ENCODE data around the gene TOR1A.
"Not testable (repeated sequence)": the region's sequence is repeated elsewhere in the genome, so short reads cannot be mapped to it uniquely, and the experiment has no call there.

Gene TOR1A

DNA sequence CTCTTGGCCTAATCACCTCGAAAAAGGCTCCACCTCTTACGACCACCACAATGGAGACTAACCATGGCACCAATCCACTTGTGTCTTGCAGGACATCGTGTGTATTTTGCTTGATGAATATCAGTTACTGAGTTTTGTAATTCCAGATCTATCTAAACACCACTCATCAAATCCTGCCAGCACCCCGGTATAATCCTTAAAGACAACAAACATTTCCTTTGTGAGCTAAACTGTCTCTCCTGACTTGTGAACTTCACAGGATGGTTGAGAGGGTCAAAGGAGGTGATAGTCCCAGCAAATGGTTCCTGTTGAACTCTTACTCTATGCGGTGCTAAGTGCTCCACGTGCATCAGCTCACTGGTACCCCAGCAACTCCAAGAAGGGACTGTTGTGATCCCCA is 25.0 kb downstream of the TOR1A start:
- no peak overlapping the region for H3K4me3 ChIP-seq (ENCODE audit: low read depth, low read length)
- TF ChIP-seq, protein P1, sequence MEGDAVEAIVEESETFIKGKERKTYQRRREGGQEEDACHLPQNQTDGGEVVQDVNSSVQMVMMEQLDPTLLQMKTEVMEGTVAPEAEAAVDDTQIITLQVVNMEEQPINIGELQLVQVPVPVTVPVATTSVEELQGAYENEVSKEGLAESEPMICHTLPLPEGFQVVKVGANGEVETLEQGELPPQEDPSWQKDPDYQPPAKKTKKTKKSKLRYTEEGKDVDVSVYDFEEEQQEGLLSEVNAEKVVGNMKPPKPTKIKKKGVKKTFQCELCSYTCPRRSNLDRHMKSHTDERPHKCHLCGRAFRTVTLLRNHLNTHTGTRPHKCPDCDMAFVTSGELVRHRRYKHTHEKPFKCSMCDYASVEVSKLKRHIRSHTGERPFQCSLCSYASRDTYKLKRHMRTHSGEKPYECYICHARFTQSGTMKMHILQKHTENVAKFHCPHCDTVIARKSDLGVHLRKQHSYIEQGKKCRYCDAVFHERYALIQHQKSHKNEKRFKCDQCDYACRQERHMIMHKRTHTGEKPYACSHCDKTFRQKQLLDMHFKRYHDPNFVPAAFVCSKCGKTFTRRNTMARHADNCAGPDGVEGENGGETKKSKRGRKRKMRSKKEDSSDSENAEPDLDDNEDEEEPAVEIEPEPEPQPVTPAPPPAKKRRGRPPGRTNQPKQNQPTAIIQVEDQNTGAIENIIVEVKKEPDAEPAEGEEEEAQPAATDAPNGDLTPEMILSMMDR (IDR thresholded peaks at IDR 0.05; ENCODE audit: low read depth, low read length): no peak

DNA sequence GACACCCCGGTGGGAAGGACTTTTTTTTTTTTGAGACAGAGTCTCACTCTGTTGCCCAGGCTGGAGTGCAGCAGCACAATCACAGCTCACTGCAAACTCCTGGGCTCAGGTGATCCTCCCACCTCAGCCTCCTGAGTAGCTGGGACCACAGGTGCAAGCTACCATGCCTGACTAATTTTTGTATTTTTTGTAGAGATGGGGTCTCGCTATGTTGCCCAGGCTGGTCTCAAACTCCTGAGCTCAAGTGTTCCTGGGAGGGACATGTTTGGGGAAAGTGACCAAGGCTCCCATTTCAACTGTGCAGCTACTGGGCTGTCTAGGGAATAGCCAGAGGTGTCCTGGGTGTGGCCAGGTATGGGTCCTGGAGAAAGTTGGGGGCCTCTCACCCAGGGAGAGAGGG is 27.9 kb downstream of the TOR1A start:
- H3K4me3 ChIP-seq (ENCODE audit: low read depth, low read length): not testable (repeated sequence)

DNA sequence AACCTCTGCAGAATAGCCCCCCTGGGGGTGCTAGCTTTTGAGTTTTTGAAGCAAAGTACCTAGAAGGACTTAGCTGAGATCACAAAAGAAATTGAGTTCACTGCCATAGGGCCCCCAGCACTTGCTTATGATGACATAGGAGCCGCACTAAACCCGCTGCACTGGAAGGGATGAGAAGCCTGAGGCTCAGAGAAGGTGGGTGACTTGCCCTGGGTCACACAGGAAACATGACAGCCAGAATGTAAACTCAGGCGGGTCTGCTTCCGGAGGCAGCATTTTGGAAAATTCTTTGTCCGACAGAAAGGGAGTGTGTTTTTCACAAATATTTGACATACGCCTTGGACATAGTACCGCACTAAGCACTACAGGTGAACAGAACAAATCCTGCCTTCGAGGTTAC is 29.4 kb downstream of the TOR1A start:
- no peak overlapping the region for H3K4me3 ChIP-seq (ENCODE audit: low read depth, low read length)
- TF ChIP-seq, protein P1 (IDR thresholded peaks at IDR 0.05; ENCODE audit: low read depth, low read length): no peak

DNA sequence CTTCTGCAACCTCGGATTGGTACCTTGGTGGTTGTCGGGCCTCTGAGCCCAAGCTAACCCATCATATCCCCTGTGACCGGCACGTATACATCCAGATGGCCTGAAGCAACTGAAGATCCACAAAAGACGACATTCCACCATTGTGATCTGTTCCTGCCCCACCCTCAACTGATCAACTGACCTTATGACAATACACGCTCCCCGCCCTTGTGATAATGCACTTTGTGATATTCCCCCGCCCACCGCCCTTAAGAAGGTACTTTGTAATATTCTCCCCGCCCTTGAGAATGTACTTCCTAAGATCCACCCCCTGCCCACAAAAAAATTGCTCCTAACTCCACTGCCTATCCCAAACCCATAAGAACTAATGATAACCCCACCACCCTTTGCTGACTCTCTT is 37.5 kb downstream of the TOR1A start:
- H3K4me3 ChIP-seq (ENCODE audit: low read depth, low read length): no peak overlapping the region
- TF ChIP-seq, protein P1 (IDR thresholded peaks at IDR 0.05; ENCODE audit: low read depth, low read length): no peak

DNA sequence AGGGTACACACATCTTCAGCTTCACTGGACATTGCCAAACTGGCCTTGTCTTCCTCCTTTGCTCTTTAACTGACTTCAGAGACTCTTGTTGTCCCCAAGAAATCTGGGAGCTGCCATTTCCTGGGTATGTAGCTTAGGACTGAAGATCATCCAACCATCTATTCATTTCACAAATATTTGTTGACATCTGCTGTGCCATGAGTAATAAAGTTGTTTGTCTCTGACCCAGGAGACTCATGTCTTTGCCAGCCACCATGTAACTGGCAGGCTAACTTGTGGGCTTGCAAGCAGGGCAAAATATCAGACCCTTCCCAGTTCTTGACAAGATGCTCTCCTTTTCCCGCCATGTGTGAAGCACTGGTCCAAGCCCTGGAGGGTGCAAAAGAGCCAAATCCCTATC is 38.1 kb downstream of the TOR1A start:
- TF ChIP-seq, protein P1 (IDR thresholded peaks at IDR 0.05; ENCODE audit: low read depth, low read length): no peak
- no peak overlapping the region for H3K4me3 ChIP-seq (ENCODE audit: low read depth, low read length)

DNA sequence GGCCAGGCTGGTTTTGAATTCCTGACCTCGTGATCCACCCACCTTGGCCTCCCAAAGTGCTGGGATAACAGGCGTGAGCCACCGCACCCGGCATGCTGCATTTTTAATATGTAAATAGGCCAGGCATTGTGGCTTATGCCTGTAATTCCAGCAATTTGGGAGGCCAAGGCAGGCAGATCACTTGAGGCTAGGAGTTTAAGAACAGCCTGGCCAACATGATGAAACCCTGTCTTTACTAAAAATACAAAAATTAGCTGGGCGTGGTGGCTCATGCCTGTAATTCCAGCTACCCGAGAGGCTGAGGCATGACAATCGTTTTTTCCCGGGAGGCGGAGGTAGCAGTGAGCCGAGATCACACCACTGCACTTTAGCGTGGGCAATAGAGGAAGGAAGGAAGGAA is 39.0 kb downstream of the TOR1A start:
- not testable (repeated sequence) for H3K4me3 ChIP-seq (ENCODE audit: low read depth, low read length)

DNA sequence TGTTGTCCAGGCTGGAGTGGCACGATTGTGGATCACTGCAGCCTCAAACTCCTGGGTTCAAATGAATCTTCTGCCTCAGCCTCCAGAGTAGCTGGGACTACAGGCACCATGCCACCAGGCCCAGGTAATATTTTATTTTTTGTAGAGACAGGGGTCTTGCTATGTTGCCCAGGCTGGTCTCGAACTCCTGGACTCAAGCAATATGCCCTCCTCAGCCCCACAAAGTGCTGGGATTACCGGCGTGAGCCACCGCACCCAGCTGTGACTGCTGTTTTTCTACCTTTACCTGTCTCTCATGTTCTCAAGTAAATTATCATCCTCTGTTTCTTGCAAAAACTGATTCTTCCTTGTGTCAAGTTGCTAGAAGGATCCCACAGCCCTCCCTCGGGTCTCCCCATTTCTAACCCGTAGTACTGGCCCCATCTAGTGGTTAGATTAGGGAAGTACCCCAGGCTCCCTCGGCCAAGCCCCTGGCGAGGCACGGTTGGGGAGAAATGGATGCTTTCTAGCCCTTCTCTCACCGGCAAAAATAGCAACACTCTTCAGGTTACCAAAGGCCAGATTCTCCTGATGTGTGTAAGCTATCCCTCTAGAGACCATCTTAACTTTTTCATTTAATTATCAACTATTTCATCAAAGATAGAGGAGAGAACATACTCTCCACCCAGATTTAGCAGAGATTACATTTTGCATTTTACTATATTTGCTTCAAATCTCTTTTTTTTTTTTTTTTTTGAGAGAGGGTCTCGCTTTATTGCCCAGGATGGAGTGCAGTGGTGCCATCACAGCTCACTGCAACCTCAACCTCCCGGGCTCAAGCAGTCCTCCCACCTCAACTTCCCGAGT is 40.2 kb downstream of the TOR1A start:
- TF ChIP-seq, protein P1 (IDR thresholded peaks at IDR 0.05; ENCODE audit: low read depth, low read length): peak; percentile 97

DNA sequence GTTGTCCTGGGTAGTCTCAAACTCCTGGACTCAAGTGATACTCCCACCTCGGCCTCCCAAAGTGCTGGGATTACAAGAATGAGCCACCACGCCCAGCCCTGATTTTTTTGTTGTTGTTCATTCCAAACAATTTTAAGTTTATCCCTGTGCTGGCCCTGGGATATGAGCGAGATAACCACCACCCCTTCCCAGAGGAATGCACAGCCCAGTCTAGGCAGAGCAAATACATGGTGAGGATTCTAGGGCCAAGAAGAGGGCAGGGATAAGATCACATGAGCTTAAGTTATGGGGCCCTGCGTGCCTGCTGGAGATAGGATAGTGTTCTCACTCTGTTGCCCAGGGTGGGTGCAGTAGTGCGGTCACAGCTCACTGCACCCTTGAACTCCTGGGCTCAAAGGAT is 42.0 kb downstream of the TOR1A start:
- TF ChIP-seq, protein P1 (IDR thresholded peaks at IDR 0.05; ENCODE audit: low read depth, low read length): no peak
- H3K4me3 ChIP-seq (ENCODE audit: low read depth, low read length): no peak overlapping the region

More for the DNA sequence above, 40.2 kb downstream of the TOR1A start:
- no peak overlapping the region for H3K4me3 ChIP-seq (ENCODE audit: low read depth, low read length)
